ELF-1 (cell line): ENCODE data around the gene HIGD1C.
"Not testable (repeated sequence)": the region's sequence is repeated elsewhere in the genome, so short reads cannot be mapped to it uniquely, and the experiment has no call there.

Experiments
- DNase-seq: peaks from one replicate; pipeline ENCODE4 v3.0.0-alpha.2; 2016; ENCODE audit warnings: low read depth, low spot score

The HIGD1C gene

DNA sequence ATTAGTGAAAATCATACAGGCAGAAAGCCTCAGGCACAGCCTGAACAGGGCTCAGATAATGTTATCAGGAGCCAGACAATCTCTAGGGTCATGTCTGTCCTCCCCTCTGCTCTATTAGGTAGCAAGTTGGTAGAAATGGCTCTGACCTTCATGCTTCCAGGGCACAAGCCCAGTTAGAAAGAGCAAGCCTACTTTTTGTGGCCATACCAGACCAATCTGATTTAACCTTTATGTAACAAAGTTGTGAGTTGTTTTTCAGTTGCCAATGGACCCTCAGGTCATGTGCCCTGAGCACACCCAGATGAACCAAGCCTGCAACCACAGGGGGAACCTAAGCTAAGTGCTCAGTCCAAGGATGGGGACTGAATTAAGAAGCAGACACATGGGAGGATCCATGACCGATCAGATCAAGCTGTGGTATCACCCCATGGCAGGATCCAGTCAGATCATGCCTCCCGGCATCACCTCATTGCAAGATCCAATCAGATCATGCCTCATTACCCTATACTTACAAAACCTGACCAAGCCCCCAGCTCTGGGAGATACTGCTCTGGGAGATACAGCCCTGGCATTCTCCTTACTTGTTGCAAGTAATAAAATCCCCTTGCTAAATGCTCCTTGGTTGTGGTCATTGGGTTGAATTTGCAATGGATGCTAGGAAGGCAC is 18.8 kb upstream of the HIGD1C start:
- DNase-seq, result no peak

DNA sequence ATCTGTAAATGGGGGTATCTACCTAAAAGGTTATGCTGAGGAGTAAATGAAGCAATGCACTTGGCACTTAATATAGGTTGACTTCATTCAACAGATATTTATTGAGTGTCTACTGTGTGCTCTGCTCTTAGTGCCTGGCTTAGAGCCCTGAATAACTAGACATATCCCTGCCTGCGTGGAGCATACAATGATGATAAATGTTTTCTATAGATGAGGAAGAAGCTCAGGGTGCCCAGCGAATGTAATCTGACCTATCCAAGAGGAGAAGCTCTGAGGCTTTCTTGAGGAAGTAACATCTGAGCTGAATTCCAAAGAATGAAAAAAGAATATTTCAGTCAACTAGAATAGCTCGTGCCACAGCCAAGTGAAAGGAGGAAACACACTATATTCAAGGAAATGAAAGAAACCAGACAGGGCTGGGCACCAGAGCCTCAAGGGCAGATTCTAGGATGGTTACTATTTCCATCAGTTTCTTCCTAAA is 17.9 kb upstream of the HIGD1C start:
- no peak for DNase-seq

DNA sequence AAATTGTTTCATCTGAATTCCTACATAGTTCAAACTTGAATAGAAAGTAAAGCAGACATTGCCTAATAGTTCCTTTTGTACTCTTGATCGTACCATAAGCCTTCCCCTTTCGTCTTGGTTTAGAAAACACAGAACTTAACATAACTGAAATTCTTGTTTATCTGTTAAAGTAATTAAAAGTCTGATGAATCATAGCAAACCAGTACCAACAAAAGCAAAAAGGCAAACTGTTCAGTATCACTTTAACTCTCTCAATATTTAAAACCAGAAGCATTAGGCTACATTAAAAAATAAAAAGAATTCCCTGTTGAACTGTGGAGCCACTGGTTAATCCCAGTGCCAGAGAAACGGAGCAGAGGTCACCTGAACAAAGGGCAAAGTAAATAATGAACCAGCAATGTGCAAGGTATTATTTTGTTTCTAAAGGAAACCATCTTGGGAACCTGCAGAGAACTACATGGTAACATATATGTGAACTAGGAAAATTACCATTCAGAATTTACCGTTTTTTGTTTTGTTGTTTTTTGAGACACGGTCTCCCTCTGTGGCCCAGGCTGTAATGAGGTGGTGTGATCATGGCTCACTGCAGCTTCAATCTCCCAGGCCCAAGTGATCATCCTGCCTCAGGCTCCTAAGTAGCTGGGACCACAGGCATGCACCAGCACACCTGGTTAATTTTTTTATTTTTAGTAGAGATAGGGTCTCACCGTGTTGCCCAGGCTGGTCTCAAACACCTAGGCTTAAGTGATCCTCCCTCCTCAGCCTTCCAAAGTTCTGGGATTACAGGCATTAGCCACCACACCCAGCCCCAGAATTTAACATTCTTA is 17.1 kb upstream of the HIGD1C start:
- DNase-seq, result no peak

DNA sequence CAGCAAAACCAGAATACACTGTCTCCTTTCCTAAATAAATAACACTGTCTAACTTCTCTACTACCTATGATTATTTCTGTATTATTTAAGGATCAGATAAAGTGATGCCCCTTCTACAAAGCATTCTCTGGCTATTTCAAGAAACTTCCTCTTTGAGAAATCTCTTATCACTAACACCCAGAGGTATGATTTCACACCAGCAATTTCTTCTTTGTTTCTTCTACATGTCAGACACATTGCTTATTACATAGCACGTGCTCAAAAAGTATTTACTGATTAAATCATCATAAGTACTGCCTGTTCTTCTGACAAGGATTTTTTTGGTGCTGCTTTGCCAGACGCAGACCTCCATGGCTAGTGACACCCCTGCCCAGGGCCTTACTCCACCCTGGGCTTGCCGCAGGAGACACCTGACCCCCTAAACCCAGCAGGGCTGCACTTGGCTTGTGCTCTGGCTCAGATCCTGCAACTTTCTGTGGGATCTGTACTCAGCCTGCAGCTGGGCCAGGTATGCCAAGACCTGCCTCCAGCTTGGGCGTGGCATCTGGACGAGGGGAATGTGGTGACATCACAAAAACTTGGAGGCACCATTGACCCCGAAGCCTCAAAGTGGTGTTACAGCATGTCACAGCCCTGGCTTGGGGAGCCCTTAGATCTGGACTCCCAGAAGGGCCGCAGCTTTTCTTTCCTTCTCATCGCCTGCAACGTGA is 15.4 kb upstream of the HIGD1C start:
- no peak for DNase-seq

DNA sequence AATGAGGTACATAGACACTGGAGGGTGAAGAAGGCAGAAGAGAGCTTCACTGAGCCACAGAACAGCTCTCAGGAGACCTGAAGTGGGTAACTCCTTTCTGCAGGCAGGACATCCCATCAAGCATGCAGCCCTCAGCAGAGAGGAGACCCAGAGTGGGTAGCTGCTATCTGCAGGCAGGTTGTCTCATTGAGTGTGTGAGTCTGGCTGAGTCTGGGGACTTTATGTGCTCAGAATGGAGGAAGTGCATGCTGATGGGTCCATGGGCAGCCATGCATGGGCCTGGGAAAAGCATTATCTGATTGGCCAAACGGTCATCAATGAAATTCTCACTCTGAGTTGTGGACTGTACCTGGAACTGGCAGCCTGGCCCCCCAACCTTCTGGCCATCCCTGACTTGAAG is 14.7 kb upstream of the HIGD1C start:
- DNase-seq, result no peak

DNA sequence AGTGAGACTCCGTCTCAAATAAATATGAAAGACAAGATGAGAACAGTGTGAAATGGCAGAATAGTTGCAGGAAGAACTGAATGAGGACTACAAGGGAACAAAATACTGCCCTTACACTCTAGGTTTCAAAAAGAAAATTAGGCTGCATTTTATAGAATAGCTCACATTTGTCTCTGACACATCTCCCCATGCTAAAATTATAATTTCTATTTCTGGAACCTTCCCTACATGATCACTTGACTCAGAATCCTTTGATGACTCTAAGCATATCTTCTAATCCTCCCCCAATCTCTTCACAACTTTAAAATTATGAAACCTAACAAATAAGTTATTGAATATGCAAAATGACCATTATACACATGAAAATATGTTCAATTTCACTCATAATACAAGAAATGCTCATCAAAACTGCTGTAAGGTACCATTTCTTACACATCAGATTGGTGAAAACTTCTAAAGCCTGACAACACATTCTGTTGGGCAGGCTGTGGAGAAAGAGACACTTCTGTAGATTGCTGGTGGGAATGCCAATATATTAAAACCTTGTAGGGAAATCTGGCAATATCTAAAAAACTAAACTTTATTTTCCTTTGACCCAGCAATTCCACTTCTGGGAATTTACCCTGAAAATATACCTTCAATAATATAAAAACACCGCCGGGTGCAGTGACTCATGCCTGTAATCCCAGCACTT is 4.3 kb upstream of the HIGD1C start:
- DNase-seq, result no peak

DNA sequence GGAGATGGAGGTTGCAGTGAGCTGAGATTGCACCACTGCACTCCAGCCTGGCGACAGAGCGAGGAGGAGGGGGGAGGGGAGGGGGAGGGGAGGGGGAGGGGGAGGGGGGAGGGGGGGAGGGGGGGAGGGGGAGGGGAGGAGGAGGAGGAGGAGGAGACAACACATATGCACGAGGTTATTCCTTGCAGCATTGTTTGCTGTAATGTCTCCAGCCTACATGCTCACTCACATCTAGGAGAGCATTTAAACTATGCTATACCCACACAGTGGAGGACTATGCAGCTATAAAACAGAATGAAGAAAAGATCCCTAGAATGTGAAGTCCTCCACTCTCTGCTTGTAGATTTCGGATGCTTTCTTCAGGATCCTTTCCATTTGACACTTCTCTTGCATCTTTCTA is 3.5 kb upstream of the HIGD1C start:
- DNase-seq, result no peak

DNA sequence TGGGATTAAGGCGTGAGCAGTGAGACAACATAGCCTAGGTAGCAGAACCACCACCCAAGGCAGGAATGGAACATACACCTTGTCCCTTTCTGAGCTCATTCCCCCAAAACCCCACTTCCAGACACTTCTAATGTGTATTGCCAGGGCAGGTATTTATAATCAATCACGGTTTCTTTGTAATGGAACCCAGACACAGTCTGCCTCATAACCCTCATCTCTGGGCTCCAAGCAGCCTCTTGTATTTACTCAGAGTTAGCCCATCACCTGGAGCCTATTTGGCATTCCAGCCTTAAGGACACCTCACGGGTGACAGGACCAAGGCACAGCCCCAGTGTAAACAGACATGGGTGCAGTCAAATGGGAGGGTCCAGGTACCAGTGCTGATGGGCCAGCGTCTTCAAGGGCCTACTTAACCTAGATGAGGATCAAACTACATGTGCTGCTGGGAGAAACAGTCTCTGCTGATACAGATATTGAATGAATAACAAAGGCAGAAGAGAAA is 2.5 kb upstream of the HIGD1C start:
- DNase-seq, result no peak

DNA sequence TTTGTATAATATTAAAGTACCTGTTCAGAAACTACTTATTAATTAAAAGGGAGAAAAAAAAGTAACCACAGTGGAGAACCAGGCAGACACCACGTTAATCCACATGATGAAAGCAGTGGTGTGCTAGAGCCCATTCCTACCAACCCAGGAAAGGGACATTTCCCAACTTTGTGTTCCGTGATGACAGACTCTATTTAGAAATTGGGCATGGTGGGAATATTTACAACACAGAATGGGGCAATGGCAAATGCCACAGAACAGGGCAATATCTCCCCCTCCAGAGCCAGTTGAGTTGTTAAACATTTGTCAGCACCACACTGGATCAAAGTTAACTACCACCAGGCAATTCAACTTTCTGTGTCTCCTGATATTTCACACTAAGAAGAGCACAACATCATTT is 1.2 kb upstream of the HIGD1C start:
- no peak for DNase-seq

DNA sequence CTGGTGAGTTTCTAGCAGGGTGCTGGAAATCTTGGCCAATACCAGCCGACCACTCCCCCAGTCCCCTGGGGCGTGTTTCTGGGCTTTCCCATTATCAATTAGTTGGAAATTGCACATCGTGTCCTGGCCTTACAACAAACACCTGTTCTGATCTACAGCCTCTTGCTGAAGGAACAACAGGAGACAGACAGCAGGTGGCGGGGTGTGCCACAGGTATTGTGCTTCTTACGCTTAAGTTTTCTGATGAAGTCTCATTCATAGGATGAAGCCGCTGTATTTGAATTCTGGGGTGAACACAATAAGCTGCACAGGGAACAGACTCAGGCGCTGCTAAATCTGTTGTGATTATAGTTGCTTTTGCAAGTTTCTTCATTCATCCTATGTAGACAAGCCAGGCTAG is 703 bp downstream of the HIGD1C start:
- peak; percentile 11 for DNase-seq

DNA sequence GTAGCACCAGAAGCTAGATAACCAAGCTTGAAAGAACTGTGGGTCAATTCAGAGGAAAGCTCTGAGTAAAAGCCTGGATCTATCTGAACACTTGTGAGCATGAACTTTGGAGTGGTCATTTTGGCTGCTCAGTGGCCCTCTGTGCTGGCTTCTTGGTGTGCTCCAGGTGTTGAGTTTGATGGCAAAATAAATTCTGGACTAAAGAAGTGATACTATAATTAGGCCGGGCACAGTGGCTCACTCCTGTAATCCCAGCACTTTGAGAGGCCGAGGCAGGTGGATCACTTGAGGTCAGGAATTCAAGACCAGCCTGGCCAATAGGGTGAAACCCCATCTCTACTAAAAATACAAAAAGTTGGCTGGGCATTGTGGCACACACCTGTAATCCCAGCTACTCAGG is 2.4 kb downstream of the HIGD1C start:
- DNase-seq, result not testable (repeated sequence)

DNA sequence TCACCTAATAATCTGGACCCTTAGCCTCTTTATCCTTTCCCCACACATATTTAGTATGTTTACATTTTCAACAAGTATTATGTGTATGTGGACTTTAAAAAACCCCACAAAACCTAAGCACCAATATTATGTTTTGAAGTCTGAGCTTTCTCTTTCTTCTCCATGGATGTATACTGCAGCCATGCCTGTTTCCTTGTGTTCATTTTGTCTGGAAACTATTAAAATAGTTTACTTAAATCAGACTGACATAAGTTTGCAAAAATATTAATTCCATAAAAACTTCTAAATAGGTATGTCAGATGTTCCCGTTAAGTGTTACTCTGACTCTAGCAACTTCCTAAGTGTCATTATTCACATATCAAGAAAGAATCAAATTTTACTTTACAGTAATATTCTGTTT is 2.9 kb downstream of the HIGD1C start:
- no peak for DNase-seq

DNA sequence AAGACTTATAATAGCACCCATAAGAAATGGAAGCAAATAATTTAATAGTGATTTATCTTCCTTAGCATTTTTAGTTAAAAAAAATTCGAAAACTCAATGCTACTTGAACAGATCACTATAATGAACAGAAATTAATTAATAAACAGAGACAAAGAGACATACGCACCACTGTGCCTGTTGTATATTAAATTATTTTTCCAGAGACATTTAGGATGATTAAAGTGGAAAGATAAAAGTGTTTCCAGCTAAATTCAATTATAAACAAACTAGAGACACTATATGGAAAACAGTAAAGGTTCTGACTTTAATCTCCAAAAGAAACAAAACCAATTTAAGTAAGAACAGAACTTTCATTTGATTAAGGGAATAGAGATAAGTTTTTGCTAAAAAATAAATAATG is 3.4 kb downstream of the HIGD1C start:
- no peak for DNase-seq

DNA sequence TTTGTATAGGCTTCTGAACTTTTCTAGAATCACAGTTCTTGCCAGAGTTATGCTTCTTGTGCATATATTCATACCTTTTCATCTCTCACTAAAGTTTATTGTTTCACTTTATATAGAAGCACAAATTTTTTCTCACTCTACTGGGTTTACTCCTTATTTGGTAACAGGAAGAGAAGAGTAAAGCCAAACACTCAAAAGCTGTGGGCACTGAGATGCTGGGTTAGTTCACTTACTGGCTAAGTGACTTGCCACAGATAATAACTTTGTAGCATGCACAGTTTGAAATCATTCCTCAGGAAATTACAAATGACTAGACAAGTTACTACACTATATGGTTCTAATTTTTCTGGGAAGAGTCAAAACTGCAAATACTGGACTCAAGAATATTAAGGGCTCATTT is 7.8 kb downstream of the HIGD1C start:
- no peak for DNase-seq

DNA sequence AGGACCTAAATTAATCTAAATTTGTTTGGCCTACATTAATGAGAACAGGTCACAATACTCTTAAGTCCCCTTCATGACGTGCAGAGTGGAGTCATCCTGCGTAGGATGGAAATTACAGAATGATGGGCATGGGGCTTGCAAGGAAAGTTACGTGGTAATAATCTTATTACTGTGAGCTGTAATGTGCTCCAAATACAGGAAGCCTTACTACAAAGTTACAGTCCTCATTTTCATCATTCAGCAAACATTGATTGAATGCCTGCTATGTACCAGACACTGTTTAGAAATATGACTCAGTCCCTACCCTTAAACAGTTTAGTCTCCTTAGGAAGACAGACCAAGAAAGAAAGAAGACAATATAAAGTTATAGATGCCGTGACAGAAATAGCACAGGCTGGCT is 9.4 kb downstream of the HIGD1C start:
- DNase-seq, result no peak

DNA sequence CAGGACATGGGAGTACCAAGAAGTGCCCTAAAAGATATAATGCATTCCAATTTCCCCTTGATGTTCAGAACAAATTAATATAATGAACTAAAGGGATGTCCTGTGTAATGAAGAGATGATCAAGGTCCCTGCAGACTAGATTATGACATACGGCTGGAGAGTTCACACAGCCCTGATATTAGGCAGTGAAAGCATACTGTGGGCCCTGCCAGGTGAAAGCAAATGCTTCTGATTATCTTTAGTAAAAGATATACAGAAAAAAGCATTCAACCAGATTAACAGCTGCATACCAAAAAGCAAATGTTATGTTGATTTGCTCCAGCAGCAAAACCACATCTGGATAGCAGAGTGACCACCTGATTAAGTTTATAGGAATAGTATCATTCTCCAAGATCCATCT is 12.1 kb downstream of the HIGD1C start:
- DNase-seq, result no peak

DNA sequence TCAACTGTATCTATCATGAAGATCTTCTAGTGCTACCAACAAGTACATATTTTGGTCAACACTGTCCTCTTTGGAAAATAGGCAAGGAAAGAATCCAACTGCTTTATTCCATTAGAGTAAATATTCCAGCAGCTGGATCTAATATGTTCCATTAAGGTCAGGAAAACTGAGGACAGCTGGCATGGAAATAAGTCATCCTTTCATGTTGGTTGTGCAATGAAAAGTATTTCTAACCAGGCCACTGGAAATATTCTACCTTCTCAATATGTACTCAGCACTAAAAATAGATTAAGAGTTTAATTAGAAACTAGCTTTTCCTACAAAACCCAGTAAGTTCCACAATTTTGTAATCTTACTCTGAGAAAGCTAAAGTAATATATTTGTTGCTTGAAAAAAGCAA is 19.6 kb downstream of the HIGD1C start:
- no peak for DNase-seq

DNA sequence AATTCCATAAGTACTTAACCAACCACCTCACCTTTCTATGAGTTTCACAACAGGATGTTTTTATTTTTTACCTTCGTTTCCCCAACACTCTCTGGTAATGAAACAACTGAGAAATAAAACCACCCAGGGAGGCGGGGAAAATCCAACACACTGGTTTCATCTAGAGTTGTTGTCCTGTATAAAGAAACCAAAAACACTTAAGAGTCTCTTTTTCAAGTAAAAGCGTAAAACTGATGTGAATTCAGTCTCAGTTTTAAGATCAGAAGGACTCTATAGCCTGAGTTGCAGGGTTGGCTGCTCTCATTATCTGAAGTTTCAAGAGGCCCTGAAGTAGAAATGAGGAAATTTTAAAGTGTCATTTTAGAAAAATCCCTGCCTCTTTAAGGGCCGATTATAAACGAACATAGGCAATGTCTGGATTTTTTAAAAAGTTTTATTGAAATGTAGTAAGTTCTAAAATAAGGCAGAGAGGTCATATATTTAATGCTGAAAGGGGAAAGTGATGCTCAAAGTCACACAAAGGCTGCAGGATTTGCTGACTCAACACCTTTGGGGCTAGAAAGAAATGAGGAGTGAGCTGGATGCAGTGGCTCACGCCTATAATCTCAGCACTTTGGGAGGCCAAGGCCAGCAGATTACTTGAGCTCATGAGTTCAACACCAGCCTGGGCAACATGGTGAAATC is 27.2 kb downstream of the HIGD1C start:
- DNase-seq, result no peak

DNA sequence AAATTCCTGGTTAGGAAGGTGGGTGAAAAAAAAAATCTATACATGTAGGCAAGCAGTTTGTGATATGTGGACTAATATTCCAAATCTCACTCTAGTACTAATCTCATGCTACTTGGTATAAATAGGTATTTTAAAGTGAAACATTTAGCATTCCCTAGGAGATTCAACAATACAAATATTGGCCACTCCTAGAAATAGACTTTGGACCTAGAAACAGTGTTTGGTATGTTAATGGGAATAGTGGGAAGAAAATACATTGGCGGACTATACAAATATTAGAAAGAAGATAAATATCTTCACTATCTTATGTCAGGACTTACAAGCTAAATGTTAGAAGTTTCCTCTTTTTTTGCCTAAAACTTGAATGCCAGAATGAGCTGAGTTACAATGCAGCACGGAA is 28.2 kb downstream of the HIGD1C start:
- no peak for DNase-seq

DNA sequence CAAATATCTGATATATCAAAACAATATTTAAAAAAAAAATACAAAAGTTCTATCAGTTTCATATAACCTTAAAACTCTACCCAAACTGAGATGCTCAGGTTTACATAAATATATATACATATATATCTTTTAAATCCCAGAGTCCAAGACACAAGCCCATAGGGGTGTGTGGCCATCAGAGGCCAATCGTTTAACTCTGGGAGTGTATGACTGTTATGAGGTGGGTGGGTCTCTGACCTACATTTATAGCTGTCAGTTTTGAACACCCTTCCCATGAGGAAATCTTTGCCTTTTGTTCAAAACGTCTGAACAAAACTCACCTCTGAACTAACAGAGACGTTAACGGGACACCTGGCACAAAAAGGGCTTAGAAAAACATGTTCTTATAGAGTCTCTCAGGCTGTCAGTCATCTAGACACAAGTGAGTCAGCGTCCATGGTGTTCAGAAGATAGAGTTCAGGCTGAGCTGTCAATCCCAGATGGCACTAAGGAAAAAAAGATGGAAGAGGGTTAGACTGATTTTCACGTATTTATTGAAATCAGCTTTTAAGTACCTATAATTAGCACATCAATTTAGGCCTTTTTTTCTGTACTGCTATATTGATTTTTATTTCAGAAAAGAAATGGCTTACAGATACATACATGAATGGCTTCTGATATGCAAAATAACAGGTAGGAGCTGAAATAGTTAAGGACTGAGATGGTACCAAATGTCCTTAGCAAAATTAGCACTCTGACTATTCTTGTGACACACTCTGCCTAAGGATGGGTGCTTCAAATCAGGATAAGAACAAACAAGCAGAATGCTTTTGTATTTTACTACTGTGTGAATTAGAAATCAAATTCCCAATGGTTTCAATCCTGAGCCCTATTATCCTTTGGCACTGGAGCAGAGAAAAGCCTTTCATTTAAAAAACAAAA is 29.2 kb downstream of the HIGD1C start:
- no peak for DNase-seq
